GM11168 (cell line): ENCODE measurements around the gene DUSP5.
"Not testable (repeated sequence)": the region's sequence is repeated elsewhere in the genome, so short reads cannot be mapped to it uniquely, and the experiment has no call there.

Experiments used
- in situ Hi-C: fragments of 300-500 bp; cut with MboI; formaldehyde crosslinking; loops from one replicate; pipeline ENCODE4 v1.12.0; 2022; ENCODE audit warnings: low sequenced_read_pairs; ENCODE audit not compliant: unreplicated experiment

DUSP5 gene, protein sequence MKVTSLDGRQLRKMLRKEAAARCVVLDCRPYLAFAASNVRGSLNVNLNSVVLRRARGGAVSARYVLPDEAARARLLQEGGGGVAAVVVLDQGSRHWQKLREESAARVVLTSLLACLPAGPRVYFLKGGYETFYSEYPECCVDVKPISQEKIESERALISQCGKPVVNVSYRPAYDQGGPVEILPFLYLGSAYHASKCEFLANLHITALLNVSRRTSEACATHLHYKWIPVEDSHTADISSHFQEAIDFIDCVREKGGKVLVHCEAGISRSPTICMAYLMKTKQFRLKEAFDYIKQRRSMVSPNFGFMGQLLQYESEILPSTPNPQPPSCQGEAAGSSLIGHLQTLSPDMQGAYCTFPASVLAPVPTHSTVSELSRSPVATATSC

GRCh38 chr10:110497438-110498086 is at the start of gene DUSP5:
TSS of gene DUSP5 (plus strand) at chr10:110497907. CDS start at chr10:110498122, 215 bp downstream.
- in situ Hi-C loops: no loop called here

- in situ Hi-C loops: no loop called here
Observed at GRCh38 chr10:110448682-110449418, 48.9 kb upstream of the DUSP5 start.

DNA sequence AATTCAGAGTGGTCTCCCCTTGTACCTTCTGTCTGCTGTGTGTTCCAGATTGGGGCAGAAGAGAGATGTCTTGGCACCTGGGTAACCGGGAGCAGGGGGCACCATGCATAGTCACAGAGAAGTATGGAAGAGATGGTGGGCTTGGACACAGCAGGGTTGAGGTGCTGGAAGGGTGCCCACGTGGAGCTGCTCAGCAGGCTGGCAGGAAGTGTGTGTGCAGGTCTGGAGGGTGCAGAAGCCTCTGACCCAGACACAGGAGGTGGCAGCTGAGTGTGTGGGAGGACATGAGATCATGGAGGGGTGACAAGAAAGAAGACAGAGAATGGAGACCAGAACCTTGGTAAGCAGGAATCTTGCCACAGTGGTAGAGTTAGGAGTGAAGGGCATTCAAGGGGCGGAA is 42.3 kb upstream of the DUSP5 start:
- in situ Hi-C loops: no loop called here

DNA sequence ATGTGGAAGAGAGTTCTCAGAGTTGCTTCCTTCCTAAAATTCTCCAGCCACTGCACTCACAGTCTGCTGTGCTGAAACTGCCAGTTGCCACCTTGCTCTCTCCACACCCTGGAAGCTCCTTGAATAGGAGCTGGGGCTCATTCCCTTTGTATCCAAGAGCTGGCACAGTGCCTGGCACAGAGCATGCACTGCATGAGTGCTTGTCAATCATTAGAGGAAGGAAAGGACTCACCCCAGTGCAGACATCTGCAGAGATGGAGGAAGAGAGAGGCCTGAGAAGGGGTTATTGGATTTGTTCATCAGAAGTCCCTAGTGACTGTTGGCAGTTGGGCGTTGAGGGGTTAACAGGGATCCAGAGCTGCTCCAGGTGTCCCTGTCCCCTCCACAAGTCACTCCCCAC is 41.7 kb upstream of the DUSP5 start:
- in situ Hi-C loops: no loop called here

GRCh38 chr10:110456523-110457091 is 41.1 kb upstream of the DUSP5 start:
- in situ Hi-C loops: no loop called here

DNA sequence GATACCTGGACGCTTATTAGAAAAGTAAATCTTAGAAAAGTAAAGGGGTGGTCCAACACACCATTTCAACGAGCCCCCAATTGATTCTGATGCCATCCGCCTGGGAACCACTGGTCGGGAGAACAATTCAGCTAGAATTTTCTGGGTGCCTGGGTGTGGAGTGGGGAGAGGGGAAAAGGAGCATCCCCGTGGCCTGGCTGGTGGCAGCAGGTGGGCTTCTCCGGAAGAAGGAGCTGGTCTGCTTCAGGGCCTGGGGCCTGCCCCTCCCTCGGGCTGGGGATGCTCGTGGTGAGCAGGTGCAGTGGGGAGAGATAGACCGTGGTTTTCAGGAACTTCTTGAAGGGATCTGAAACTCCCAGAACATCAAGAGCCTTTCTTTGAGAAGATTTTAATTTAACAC is 39.9 kb upstream of the DUSP5 start:
- in situ Hi-C loops: no loop called here

- in situ Hi-C loops: no loop called here
Observed at GRCh38 chr10:110458266-110458920, 39.3 kb upstream of the DUSP5 start.

- in situ Hi-C loops: no loop called here
Observed at GRCh38 chr10:110459600-110459999, 38.1 kb upstream of the DUSP5 start.

DNA sequence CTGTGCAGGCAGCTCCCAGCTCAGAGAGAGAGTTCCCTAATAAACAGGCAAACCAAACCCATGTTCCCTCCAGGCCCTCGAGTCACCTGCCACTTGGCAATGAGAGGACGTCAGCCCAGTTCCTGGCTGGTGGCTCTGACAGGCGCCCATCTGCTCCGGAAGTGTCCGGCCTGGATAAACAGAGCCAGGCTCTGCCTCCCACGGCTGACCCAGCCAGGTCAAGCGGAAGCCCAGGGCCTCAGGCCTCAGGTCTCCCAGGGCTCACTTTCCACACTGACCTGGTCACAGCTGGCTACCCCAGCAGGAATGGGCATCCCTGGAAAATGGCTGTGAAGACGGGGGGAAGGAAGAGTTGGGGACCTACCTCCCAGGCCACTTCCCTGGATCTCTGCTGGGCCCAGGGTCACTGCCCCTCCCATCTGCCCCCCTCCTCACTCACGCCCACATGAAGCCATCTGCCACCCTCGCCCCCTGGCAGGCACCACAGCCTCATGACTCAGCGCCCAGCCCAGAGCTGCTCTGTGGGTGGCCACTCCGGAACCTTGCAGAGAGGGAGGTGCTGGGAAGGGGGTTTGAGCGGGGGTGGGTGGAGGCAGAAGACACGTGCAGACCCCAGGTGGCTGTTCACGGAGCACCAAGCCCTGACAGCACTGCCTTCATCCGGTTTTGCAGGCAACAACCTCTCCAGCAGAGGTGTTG is 37.4 kb upstream of the DUSP5 start:
- in situ Hi-C loops: no loop called here

GRCh38 chr10:110461088-110461487 is 36.6 kb upstream of the DUSP5 start:
- in situ Hi-C loops: no loop called here

DNA sequence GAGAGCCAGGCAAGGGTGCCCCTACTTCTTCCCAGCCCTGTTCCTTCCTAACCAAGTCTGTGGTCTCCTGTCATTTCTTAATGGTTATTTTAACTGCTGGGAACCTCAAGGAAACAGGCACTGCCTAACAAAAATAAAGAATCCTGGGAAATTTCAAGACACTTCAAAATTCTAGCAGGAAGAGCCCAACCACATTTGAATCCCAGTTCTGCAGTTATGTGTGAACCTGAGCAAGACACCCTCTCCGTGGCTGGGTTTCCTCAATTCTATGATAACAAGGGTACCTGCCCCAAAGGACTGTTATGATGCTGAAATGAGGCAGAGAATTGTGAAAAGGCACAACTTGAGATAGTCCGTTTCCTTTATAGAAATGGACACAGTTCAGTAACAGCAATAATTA is 36.2 kb upstream of the DUSP5 start:
- in situ Hi-C loops: no loop called here

DNA sequence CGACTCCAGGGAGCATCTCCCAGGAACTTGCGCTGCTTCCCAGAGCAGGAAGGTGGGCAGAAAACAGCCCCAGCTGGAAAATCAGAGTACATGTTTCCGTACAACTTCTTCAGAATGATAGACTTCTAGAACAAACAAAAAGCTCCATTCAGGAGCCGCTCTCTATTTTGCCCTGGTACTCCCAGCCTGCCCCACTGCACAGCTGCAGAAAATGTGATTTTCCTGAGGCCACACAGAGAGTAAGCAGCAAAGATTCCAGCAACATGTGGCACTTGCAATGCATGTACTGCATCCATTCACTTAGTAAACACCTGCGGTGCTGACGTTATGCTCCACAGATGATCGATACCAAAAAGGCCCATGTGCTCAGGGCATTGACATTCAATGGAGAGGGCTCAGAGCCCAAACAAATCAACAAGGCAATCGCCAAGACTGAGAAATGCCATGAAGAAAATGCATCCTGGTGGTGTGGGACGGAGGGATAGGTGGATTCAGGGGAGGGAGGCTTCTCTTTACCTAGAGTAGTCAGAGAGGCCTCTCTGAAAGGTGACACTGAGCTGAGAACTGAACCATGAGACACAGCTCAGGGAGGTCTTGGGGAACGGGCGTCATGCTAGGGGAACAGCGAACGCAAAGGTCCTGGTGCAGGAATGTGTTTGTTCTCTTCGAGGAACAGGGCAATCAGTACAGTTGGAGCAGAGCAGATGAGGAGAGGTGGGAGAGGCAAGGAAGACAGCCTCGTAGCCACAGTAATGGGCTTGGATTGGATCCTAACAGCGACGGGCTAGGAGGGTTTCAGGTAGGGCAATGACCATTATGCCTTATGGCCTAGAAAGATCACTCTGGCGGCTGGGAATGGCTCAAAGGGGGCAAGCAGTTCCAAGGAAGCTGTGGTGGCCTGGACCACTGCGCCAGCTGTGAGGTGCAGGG is 35.3 kb upstream of the DUSP5 start:
- in situ Hi-C loops: no loop called here

DNA sequence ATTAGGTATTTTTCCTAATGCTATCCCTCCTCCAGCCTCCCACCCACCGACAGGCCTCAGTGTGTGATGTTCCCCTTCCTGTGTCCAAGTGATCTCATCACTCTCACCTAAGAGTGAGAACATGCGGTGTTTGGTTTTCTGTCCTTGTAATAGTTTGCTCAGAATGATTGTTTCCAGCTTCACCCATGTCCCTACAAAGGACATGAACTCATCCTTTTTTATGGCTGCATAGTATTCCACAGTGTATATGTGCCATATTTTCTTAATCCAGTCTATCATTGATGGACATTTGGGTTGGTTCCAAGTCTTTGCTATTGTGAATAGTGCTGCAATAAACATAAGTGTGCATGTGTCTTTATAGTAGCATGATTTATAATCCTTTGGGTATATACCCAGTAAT is 29.4 kb upstream of the DUSP5 start:
- in situ Hi-C loops: not testable (repeated sequence)

DNA sequence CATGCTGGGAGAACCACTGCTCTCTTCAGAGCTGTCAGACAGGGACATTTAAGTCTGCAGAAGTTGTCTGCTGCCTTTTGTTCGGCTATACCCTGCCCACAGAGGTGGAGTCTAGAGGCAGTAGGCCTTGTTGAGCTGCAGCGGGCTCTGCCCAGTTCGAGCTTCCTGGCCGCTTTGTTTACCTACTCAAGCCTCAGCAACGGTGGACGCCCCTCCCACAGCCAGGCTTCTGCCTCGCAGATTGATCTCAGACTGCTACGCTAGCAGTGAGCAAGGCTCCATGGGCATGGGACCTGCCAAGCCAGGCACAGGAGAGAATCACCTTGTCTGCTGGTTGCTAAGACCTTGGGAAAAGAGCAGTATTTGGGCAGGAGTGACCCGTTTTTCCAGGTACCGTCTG is 27.2 kb upstream of the DUSP5 start:
- in situ Hi-C loops: not testable (repeated sequence)

DNA sequence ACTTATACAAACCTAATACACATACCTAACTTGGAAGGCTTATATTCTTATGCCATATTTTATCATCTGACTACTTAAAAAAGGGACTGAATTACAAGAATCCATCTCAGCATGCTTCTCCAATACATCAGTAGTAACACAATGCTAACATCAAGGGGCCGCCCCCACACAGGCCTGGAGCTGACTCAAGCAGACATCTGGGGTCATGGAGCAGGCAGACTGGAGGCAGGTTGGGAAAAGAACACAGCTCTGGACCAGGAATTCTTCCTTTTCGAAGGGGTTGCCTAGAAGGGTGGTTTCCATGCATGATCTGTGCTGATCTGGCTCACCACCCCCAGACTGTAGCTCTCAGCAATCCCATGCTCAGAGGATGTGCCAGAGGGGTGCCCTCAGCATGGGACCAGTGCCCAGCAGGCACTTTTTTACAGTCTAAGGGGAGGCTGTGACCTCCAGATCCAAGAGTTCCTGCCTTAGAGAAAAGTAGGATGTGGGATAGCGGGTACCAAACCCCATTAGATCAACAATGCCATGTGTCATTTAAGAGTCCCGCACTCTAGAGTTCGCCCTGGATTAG is 26.1 kb upstream of the DUSP5 start:
- in situ Hi-C loops: no loop called here

DNA sequence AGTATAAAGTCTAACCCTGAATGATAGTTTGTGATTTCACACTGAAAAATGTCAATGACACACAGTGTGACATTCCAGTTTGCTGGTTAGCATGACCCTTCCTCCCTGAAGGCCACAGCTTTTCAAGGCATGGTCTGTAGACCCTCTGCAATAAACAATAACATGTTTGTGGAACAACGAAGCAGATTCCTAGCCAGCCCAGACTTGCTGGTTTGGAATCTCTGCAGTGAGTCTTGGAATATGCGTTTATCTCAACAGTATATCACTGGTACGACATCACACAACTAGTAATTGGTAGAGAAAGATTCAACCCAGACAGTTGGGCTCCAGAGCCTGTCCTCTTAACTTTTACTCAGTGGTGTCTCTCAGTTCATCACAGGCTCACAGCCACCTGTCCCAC is 23.7 kb upstream of the DUSP5 start:
- in situ Hi-C loops: no loop called here

DNA sequence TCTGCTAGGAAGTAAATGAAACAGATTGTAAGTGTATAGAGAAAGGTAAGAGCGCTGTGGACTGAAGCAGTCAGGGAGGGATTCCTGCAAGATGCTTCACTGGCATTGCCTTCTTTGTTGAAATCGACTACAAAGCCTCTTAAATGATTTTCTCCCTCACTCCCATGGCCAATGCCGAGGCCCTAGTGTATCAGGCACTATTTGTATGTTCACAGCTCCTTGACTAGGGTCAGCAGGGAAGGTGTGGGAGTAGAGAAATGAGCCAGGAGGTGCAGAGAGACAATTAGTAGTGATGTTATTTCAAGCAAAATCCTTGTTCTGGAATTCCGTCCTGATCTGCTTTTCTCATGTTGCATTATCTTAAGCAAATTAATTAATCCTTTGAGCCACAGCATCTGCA is 22.9 kb upstream of the DUSP5 start:
- in situ Hi-C loops: no loop called here

DNA sequence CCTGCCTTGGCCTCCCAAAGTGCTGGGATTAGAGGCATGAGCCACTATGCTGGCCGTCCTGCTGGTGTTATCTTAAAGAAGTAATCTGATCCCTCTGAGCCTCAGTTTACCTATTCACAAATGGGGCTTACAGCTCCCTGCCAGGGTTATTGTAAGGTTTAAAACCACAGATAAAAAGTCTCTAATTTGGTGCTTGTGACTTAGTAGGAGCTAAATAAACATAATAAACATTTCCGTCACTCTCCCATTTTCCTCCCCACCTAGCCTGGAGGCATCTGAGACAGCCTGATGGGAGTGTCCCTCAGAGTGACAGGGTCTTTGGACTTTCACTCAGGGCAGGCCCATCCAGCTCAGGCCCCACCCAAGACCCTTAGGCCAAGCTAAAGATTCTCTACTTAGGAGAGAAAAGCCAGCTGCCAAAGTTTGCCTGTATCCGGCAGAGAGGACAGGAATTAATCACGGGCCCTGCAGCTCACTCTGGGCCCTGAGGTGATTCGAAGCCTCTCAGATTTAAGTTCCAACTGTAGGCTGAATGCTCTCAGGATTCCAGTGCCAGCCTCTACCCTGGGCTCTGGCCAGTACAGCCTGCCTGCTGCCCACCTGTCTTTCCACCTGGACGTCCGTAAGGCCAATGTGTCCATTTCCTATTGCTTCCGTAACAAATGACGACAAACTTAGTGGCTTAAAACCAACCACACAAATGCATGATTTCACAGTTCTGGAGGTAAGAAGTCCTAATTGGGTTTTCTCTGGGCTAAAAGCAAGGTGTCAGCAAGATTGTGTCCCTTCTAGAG is 21.8 kb upstream of the DUSP5 start:
- in situ Hi-C loops: no loop called here
